ENCODE measurements around the gene ACSF3.

DNA sequence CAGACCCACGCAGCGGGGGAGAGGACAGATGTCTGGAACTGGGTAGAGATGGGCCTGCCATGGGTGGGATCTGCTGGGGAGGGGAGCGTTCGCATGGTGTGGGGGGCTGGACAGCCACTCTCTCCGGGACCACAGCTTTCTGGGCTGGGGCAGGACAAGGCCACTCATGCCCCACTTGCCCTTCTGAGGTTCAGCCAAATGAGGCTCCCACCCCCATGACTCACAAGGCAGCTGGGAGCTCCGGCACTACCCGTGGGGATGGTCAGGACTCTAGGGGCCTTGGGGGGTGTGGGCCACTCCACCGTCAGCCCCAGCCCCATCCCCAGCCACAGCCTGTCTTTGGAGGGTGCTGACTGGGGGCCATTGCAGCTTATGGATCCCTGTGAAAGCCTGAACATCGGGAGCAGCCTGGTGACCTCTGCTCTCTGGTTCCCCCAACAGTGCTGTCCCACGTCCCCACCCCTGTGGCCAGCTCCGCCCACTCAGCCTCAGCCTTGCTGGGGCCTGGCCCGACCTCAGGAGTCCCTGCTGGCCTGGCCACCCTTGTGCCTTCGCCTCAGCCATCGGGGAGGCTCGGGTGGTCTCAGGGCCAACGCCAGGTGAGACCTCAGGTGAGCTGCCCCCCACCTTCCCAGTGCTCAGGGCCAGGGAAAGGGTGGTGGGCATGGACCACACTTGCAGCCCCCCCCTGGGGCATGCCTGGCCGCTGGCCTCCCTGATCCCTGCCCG lies 73.2 kb downstream of the ACSF3 start:
- TF ChIP-seq, protein P1, sequence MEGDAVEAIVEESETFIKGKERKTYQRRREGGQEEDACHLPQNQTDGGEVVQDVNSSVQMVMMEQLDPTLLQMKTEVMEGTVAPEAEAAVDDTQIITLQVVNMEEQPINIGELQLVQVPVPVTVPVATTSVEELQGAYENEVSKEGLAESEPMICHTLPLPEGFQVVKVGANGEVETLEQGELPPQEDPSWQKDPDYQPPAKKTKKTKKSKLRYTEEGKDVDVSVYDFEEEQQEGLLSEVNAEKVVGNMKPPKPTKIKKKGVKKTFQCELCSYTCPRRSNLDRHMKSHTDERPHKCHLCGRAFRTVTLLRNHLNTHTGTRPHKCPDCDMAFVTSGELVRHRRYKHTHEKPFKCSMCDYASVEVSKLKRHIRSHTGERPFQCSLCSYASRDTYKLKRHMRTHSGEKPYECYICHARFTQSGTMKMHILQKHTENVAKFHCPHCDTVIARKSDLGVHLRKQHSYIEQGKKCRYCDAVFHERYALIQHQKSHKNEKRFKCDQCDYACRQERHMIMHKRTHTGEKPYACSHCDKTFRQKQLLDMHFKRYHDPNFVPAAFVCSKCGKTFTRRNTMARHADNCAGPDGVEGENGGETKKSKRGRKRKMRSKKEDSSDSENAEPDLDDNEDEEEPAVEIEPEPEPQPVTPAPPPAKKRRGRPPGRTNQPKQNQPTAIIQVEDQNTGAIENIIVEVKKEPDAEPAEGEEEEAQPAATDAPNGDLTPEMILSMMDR (conservative IDR thresholded peaks at IDR 0.05; ENCODE audit: low read depth, low read length), result no peak
- TF ChIP-seq EZH2 (IDR thresholded peaks at IDR 0.05; ENCODE audit: low read length, unreplicated experiment) (no peak), EZH2phosphoT487 (IDR thresholded peaks at IDR 0.05; ENCODE audit: borderline replicate concordance, low read length) (no peak)
